ENCODE measurements around the gene BBS5.
"Not testable (repeated sequence)": the region's sequence is repeated elsewhere in the genome, so short reads cannot be mapped to it uniquely, and the experiment has no call there.

Gene BBS5

DNA sequence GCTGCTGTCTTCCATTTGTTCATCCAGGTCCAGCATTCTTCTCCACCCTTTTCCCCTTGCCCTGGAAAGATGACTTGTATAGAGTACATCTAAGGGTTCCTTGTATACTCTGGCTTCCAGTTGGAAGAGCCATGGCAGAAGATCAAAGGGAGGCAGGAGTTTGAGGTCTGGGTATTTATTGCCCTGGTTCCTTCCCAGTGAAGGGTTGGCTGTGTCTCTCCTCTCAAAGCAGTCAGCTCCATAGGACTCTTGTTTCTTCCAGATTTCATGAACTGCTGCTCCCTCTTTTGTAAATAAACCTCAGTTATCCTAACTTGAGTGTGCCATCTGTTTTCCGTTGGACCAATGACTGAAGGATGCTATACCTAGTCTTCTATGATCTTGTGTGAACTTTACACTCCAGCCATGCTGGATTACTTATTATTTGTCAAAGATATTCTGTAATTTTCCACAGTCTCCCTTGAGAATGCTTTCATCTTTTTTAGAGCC, 6.4 kb downstream of the BBS5 start:
- H3K4me3 ChIP-seq (ENCODE audit: low read depth, low read length): no peak overlapping the region

- no peak overlapping the region for H3K4me3 ChIP-seq (ENCODE audit: low read depth, low read length)
Measured at GRCh38 chr2:169486487-169486886, 7.2 kb downstream of the BBS5 start.

DNA sequence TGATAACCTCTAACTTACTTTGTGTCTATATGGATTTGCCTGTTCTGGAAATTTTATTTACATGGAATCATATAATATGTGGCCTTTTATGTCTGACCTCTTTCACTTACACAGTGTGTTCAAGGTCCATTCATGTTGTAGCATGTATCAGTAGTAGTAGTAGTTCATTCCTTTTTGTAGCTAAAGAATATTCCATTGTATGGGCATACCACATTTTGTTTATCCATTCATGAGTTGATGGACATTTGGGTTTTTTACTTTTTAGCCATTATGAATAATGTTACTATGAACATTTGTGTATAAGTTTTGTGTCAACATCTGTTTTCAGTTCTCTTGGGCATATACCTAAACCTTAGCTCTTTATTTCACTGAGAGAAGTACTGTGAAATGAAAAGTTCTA, 11.5 kb downstream of the BBS5 start:
- no peak overlapping the region for H3K4me3 ChIP-seq (ENCODE audit: low read depth, low read length)

DNA sequence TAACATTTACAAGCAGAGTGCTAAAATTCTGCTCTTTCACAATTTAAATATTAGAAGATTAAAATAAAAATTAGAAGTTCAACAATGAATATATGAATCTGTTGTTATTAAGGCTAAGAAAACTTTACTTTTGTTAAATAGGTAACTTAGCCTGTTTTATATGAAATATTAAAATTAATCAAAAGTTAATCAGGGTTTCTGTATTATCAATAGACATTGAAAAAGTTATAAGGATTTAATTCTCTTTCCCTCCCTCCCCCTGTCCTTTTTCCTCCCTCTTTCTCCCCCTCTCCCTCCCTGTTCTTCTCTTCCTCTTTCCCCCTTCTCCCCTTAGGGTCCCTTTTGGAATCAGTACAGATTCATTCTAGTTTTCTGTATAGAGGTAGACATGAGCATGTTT, 12.1 kb downstream of the BBS5 start:
- no peak overlapping the region for H3K4me3 ChIP-seq (ENCODE audit: low read depth, low read length)

DNA sequence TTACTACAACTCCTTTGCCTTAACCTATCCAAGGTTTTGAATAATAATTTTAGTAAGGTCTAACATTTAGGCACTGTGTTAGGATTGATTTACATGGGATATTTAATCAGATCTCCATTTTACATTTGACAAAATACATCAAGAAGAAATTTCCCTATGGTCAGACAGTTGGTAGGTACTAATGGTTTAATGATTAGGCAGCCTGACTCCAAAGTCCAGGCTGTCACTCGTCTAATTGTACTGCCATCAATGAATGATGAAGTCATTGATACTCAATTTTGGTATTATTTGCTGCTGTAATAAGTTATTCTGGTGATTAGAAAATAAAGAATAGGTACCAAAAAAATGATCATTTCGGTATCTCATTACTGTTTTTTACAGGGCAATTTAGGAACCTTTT, 14.1 kb downstream of the BBS5 start:
- H3K4me3 ChIP-seq (ENCODE audit: low read depth, low read length): no peak overlapping the region

GRCh38 chr2:169495310-169495928, 16.1 kb downstream of the BBS5 start:
- H3K4me3 ChIP-seq (ENCODE audit: low read depth, low read length): no peak overlapping the region

DNA sequence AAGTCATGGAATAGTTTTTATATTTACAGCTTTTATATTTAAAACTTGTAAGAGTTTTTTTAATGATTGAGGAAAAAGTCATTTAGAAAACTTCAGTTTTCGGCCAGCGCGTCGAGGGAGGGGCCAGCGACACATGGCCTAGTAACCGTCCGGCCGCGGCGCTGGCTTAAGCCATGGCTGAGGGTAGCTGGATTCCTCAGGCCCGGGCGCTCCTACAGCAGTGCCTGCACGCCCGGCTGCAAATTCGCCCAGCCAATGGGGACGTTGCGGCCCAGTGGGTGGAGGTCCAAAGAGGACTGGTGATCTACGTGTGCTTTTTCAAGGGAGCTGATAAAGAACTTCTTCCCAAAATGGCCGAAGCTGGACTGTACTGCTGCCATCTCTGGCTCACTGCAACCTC, 25.4 kb downstream of the BBS5 start:
- H3K4me3 ChIP-seq (ENCODE audit: low read depth, low read length): no peak overlapping the region

DNA sequence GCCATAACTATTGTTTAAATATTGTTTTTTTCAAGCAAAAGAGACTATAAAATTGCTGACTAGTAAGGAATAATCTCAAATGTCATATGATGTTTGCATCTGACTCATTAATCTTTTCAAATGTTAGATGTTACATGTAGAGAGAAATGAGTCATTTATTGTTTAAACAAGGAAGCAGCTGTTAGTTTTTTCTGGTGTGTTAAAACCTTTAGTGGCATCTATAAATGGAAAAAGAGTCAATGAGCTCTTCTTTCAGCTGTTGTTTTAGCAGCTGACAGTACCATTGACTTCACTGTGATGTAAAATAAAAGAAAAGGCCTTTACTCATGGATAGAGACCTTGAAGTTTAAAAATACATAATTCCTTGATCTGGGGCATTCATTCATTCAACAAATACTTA, 28.4 kb downstream of the BBS5 start:
- no peak overlapping the region for H3K4me3 ChIP-seq (ENCODE audit: low read depth, low read length)

GRCh38 chr2:169509298-169509885, 30.1 kb downstream of the BBS5 start, which contains the start of gene KLHL41:
KLHL41 (plus strand) TSS chr2:169509702; CDS start chr2:169509779, 77 bp downstream.
- no peak within 1 kb of the TSS for H3K4me3 ChIP-seq (ENCODE audit: low read depth, low read length)

- no peak overlapping the region for H3K4me3 ChIP-seq (ENCODE audit: low read depth, low read length)
Measured at GRCh38 chr2:169509955-169510354, 30.7 kb downstream of the BBS5 start.

DNA sequence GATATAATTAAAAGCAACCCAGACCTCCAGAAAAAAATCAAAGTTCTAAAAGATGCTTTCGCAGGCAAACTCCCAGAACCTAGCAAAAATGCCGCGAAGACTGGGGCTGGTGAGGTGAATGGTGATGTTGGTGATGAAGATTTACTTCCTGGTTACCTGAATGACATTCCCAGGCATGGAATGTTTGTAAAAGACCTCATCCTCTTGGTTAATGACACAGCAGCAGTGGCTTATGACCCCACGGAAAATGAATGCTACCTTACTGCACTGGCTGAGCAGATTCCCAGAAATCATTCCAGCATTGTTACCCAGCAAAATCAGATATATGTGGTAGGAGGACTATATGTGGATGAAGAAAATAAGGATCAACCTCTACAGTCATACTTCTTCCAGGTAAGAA, 31.2 kb downstream of the BBS5 start:
- no peak overlapping the region for H3K4me3 ChIP-seq (ENCODE audit: low read depth, low read length)

GRCh38 chr2:169511818-169512217, 32.5 kb downstream of the BBS5 start:
- no peak overlapping the region for H3K4me3 ChIP-seq (ENCODE audit: low read depth, low read length)

DNA sequence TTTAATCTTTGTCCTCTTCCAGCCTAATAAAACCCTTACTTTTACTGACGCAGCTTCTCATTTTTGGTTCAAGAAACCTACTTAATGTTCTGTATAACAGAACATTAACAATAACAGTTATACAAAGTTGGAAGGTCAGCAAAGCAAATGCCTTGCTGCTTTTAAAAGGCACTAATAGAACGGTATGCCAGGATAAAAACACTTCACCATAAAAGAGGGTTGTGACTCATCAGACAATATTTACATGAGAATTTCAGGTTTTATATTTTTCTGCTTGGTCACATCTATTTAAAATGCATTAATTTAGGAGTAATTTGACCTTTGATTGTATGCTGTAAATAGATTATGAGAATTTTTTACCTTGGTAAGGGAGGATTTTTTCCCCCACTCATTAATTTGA, 33.2 kb downstream of the BBS5 start:
- no peak overlapping the region for H3K4me3 ChIP-seq (ENCODE audit: low read depth, low read length)

- no peak overlapping the region for H3K4me3 ChIP-seq (ENCODE audit: low read depth, low read length)
Measured at GRCh38 chr2:169513094-169513493, 33.8 kb downstream of the BBS5 start.

GRCh38 chr2:169513926-169514325, 34.6 kb downstream of the BBS5 start:
- H3K4me3 ChIP-seq (ENCODE audit: low read depth, low read length): no peak overlapping the region

- not testable (repeated sequence) for H3K4me3 ChIP-seq (ENCODE audit: low read depth, low read length)
Measured at GRCh38 chr2:169514758-169515157, 35.5 kb downstream of the BBS5 start.

DNA sequence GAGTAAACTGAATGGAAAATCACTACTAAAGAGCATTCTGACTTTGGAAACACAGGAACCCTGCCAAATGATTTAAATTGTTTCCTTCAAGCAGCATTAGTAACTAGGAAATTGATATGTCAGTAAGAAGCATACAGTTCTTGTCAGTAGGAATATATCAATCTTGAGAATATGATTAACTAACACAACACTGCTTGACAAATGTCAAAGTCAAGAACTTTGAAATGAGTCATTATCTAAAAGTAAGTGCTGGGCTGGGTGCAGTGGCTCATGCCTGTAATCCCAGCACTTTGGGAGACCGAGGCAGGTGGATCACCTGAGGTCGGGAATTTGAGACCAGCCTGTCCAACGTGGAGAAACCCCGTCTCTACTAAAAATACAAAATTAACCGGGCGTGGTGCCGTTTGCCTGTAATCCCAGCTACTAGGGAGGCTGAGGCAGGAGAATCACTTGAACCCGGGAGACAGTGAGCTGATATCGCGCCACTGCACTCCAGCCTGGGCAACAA, 37.2 kb downstream of the BBS5 start:
- H3K4me3 ChIP-seq (ENCODE audit: low read depth, low read length): not testable (repeated sequence)

DNA sequence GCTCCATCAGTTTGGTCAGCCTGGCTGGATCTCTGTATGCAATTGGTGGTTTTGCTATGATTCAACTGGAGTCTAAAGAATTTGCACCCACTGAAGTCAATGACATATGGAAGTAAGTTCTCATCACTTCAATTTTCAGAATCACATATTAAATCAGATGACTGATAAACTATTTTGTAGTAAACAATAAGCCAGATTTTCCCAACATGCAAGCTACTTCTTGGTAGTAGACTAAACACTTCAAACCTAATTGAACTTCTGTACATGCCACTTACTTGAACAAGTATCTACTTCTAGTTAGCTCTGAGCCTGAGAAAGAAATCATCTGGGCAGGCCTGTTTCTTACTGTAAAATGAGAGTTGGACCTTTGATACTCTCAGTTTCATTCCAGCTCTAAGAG, 41.6 kb downstream of the BBS5 start:
- no peak overlapping the region for H3K4me3 ChIP-seq (ENCODE audit: low read depth, low read length)

DNA sequence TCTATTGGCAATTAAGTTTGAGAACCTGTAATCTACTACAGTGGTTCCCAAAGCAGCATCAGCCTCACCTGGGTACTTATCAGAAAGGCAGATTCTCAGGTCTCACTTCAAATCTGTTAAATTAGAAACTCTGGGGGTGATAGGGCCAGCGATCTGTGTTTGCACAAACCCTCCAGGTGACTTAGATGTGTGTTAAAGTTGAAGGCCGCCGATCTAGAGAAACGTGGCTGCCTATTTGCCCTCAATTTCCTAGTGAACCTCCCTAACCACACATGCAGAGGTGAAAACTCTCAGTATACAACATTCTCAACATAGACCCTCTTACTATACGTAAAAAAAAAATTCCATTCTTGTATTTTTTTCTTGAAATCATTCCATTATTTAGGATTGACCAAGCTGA, 44.4 kb downstream of the BBS5 start:
- H3K4me3 ChIP-seq (ENCODE audit: low read depth, low read length): no peak overlapping the region

GRCh38 chr2:169525434-169525833, 46.1 kb downstream of the BBS5 start:
- H3K4me3 ChIP-seq (ENCODE audit: low read depth, low read length): no peak overlapping the region

GRCh38 chr2:169526451-169526850, 47.2 kb downstream of the BBS5 start:
- H3K4me3 ChIP-seq (ENCODE audit: low read depth, low read length): no peak overlapping the region

- H3K4me3 ChIP-seq (ENCODE audit: low read depth, low read length): no peak overlapping the region
Measured at GRCh38 chr2:169528271-169528701, 49.0 kb downstream of the BBS5 start.

DNA sequence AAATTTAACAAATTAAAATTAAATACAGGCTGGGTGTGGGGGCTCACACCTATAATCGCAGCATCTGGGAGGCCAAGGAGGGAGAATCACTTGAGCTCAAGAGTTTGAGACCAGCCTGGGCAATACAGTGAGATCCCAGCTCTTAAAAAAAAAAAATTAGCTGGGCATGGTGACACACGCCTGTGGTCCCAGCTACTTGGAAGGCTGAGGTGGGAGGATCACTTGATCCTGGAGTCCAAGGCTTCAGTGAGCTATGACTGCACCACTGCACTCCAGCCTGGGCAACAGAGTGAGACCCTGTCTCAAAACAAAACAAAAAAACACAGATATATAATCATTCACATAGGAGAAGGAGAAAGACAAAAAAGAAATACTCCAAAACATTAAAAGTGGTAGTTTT, 60.2 kb downstream of the BBS5 start:
- not testable (repeated sequence) for H3K4me3 ChIP-seq (ENCODE audit: low read depth, low read length)
